ENCODE data around the gene PDZD2. TPM values are rescaled to one million over a fixed set of nuclear protein-coding genes. Genes with fewer than 3 reads are reported as not detected.

PDZD2 gene
- total and polyA plus RNA-seq, 2 experiments from 2014 or later: 1.7 to 4.0 TPM

GRCh38 chr5:32095261-32095671, 456.3 kb downstream of the PDZD2 start:
- DNase-seq (ENCODE audit: low spot score): no peak
- no peak overlapping the region for H3K27ac ChIP-seq
- 89% methylated on average over 7 of the region's 7 CpGs for WGBS (ENCODE audit: low lambda C conversion rate, missing lambda C conversion rate)

DNA sequence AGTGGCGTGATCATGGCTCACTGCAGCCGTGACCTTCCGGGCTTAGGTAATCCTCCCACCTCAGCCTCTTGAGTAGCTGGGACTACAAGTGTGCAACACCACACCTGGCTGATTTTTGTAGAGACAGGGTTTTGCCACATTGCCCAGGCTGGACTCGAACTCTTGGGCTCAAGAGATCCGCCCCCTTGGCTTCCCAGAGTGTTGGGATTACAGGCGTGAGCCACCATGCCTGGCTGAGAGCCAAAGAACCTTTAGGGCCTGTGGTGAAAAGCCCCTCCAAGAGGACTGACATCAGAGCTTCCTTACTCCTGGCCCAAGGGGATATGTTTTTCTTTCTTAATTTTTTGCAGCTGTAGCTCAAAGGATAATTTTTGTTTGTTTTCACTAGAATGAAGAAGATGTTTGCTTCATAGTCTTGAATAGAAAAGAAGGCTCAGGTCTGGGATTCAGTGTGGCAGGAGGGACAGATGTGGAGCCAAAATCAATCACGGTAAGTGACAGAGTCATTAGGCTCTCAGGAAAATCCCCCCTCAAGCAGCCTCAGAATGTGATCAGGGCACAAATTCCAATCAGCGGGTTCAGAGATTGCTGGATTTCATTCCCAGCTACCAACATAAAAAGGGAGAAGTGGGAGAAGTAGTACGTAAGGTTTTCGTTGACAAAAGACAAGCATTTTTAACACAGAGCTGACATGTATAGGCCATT, 458.1 kb downstream of the PDZD2 start:
- Histone ChIP-seq H3K4me3 (no peak overlapping the region), H4K20me1 (ENCODE audit: insufficient read depth, poor library complexity, severe bottlenecking) (no peaks in the 10 kb centered on the region), H3K4me1 (ENCODE audit: insufficient read depth) (no peaks in the 10 kb centered on the region), H3K27me3 (no peaks in the 10 kb centered on the region), H3K79me2 (no peaks in the 10 kb centered on the region), H3K9me3 (ENCODE audit: low read depth) (no peaks in the 10 kb centered on the region), H3K27ac (no peak overlapping the region), H3K36me3 (replicated peaks; ENCODE audit: insufficient read depth, low read depth) (no peaks in the 10 kb centered on the region), H3K9me2 (replicated peaks; ENCODE audit: insufficient read depth) (no peaks in the 10 kb centered on the region), H2AFZ (no peak overlapping the region), H3K4me2 (no peak overlapping the region)
- DNase-seq (ENCODE audit: low spot score): no peak
- WGBS (ENCODE audit: low lambda C conversion rate, missing lambda C conversion rate): 94% methylated on average over 10 of the region's 10 CpGs
- TF ChIP-seq, protein P1, sequence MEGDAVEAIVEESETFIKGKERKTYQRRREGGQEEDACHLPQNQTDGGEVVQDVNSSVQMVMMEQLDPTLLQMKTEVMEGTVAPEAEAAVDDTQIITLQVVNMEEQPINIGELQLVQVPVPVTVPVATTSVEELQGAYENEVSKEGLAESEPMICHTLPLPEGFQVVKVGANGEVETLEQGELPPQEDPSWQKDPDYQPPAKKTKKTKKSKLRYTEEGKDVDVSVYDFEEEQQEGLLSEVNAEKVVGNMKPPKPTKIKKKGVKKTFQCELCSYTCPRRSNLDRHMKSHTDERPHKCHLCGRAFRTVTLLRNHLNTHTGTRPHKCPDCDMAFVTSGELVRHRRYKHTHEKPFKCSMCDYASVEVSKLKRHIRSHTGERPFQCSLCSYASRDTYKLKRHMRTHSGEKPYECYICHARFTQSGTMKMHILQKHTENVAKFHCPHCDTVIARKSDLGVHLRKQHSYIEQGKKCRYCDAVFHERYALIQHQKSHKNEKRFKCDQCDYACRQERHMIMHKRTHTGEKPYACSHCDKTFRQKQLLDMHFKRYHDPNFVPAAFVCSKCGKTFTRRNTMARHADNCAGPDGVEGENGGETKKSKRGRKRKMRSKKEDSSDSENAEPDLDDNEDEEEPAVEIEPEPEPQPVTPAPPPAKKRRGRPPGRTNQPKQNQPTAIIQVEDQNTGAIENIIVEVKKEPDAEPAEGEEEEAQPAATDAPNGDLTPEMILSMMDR (IDR thresholded peaks at IDR 0.05; ENCODE audit: poor library complexity): no peak
- no peak for TF ChIP-seq EZH2 (IDR thresholded peaks at IDR 0.05; ENCODE audit: borderline replicate concordance)
- no peak for TF ChIP-seq EZH2phosphoT487 (IDR thresholded peaks at IDR 0.05; ENCODE audit: low read depth, severe bottlenecking, unreplicated experiment)

More at GRCh38 chr5:32095261-32095671, 456.3 kb downstream of the PDZD2 start:
- H3K27me3 ChIP-seq: no peaks in the 10 kb centered on the region
- no peak overlapping the region for H3K4me2 ChIP-seq
- no peak overlapping the region for H3K4me3 ChIP-seq
- H3K36me3 ChIP-seq (replicated peaks; ENCODE audit: insufficient read depth, low read depth): no peaks in the 10 kb centered on the region
- H2AFZ ChIP-seq: no peak overlapping the region
- H4K20me1 ChIP-seq (ENCODE audit: insufficient read depth, poor library complexity, severe bottlenecking): no peaks in the 10 kb centered on the region
- TF ChIP-seq EZH2 (IDR thresholded peaks at IDR 0.05; ENCODE audit: borderline replicate concordance) (no peak), EZH2phosphoT487 (IDR thresholded peaks at IDR 0.05; ENCODE audit: low read depth, severe bottlenecking, unreplicated experiment) (no peak)
- TF ChIP-seq, protein P1 (IDR thresholded peaks at IDR 0.05; ENCODE audit: poor library complexity): no peak
- H3K9me2 ChIP-seq (replicated peaks; ENCODE audit: insufficient read depth): no peaks in the 10 kb centered on the region
- no peaks in the 10 kb centered on the region for H3K9me3 ChIP-seq (ENCODE audit: low read depth)
- H3K79me2 ChIP-seq: no peaks in the 10 kb centered on the region
- no peaks in the 10 kb centered on the region for H3K4me1 ChIP-seq (ENCODE audit: insufficient read depth)

DNA sequence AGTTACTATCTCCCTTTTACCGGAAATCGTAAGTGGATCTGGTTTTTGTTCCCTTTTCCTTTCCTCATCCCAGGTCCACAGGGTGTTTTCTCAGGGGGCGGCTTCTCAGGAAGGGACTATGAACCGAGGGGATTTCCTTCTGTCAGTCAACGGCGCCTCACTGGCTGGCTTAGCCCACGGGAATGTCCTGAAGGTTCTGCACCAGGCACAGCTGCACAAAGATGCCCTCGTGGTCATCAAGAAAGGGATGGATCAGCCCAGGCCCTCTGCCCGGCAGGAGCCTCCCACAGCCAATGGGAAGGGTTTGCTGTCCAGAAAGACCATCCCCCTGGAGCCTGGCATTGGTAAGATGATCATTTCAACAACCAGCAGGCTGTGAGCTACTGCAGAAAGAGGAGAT, 459.4 kb downstream of the PDZD2 start:
- Histone ChIP-seq H3K9me2 (replicated peaks; ENCODE audit: insufficient read depth) (no peaks in the 10 kb centered on the region), H3K27me3 (no peaks in the 10 kb centered on the region), H3K9me3 (ENCODE audit: low read depth) (no peaks in the 10 kb centered on the region), H4K20me1 (ENCODE audit: insufficient read depth, poor library complexity, severe bottlenecking) (no peaks in the 10 kb centered on the region), H2AFZ (no peak overlapping the region), H3K27ac (peak overlapping the region; percentile 3), H3K4me1 (ENCODE audit: insufficient read depth) (no peaks in the 10 kb centered on the region), H3K4me2 (no peak overlapping the region), H3K79me2 (no peaks in the 10 kb centered on the region), H3K36me3 (replicated peaks; ENCODE audit: insufficient read depth, low read depth) (no peaks in the 10 kb centered on the region), H3K4me3 (no peak overlapping the region)
- DNase-seq (ENCODE audit: low spot score): no peak
- 79% methylated on average over 9 of the region's 9 CpGs for WGBS (ENCODE audit: low lambda C conversion rate, missing lambda C conversion rate)
- no peak for TF ChIP-seq EZH2phosphoT487 (IDR thresholded peaks at IDR 0.05; ENCODE audit: low read depth, severe bottlenecking, unreplicated experiment)
- no peak for TF ChIP-seq EZH2 (IDR thresholded peaks at IDR 0.05; ENCODE audit: borderline replicate concordance)
- TF ChIP-seq, protein P1 (IDR thresholded peaks at IDR 0.05; ENCODE audit: poor library complexity): no peak

Measured in hepatocyte (in vitro differentiated cells).